Stimulated activated CD8-positive, alpha-beta memory T cell treated with anti-CD3 and anti-CD28 coated beads, Interleukin-12 subunit alpha, Interleukin-12 subunit beta, amount 100 ng/mL, for 1 hour (primary cell): ENCODE data around the gene SNED1.

Source experiments
- DNase-seq: peaks from one replicate; pipeline ENCODE4 v3.0.0-alpha.2; 2020; ENCODE audit warnings: low read depth

The SNED1 gene

DNA sequence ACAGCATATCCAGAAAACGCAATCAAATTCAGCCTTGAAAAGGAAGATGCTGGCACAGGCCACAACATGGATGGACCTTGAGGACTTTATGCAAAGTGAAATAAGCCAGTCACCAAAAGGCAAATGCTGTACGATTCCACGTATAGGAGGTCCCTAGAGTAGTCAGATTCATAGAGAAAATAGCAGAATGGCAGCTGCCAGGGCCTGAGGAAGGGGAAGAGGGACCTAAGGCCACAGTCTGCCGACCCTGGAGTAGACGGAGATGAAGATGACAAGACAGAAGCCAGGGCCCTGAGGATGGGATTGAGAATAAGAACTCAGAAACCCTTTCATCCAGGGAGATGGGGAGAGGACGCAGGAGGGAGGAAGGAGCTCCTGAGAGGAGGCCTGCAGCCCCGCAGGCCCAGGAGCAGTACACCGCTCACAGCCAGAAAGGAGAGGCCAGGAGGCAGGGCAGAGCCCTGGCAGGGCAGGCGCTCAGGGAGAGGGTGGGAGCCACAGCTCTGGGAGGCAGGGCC, 111.7 kb downstream of the SNED1 start:
- no peak for DNase-seq

DNA sequence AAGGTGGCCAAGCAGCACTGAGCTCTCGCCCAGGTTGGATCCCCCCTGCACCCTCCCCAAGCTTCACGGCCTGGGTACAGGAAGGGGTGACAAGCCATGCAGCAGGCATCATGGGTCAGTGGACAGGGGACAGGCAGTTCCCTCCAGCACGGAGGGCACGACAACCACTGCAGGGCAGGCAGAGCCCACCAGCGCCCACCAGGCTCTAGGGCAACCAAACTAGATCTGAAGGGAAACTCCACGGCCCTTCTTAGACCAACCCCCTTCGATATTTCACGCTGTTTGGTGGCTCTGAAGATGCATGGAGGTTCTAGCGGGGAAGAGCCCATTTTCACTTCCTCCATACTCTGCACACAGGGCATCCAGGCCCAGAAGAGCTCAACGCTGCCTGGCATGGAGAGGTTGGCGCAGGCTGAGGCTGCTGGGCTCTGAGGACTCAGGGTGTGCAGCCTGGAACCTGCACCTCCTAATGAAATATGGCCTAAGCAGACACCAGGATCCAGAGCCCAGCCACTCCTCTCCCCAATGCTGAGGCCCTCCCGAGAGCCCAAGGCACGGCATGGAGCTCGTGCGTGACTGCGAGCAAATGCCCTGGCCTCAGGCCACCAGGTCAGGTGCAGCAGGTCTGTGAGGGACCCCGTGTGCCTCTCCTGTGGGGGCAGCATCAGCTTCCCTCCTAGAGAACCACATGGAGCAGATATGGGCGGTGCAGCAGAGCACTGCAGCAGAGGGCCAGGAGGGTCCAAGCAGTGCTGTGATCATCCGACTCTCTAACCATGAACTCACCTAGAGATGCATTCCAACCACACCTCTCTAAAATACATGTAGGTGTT, 112.4 kb downstream of the SNED1 start:
- no peak for DNase-seq

DNA sequence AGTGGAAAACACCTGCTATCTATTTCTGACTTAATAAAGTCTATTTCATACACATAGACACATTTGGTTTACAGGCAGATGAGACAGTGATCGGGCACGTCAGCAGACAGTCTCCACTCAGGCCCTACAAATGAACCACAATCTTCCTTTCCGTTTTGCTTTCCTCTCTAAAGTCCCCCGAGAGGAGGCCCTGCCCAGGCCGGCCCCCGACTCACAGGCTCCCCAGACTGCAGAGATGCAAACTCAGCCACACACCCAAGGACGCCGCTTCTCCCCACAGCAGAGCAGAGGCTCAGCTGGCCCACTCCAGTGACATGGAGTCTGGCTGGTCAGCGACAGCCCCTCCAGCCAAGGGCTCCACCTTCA, 113.0 kb downstream of the SNED1 start:
- no peak for DNase-seq

- no peak for DNase-seq
Observed at GRCh38 chr2:241112046-241112445, 113.6 kb downstream of the SNED1 start.

DNA sequence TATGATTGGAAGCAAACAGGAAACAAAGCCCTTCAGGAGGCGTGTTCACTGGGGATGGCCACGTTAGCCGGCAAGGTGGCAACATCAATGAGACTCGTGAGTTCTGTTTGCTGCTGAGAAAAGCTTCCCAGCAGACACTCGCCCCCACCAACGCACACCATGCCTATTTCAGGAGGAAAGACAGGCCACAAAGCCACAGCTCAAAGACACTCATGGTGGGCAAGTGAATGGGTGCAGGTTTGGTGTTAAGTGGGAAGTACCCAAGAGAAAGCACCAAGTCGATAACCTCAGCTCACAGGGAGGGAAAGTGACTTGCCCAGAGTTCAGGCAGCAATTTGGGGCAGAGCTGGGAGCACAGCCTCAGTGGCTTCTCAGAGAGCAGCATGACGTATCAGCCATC, 114.2 kb downstream of the SNED1 start:
- no peak for DNase-seq

DNA sequence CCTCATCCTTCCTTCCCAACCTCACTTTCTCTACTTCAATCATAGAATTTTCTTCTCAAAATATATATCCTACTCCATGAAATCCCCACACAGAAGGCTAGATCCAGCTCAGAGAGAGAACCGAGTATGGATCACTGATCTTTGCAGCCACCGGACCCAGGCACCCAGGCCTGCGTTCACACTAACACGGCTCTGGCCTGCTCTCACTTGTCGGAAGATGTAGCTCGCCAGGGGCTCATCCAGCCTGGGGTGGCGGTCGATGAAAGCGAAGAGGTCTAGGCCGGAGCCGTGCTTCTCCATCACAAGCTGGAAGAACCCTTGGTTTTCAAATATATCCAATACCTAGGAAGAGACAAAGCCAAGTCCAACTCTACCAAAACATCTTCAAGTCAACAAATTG, 116.4 kb downstream of the SNED1 start:
- DNase-seq: no peak

DNA sequence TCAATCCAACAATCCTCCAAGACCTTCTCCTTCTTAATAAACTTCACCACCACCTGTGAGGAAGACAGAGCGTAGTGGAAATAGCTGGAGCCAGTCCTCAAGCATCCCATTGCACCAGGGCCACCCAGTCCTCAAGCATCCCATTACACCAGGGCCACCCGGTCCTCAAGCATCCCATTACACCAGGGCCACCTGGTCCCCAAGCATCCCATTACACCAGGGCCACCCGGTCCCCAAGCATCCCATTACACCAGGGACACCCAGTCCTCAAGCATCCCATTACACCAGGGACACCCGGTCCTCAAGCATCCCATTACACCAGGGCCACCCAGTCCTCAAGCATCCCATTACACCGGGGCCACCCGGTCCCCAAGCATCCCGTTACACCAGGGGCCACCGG, 116.9 kb downstream of the SNED1 start:
- no peak for DNase-seq

DNA sequence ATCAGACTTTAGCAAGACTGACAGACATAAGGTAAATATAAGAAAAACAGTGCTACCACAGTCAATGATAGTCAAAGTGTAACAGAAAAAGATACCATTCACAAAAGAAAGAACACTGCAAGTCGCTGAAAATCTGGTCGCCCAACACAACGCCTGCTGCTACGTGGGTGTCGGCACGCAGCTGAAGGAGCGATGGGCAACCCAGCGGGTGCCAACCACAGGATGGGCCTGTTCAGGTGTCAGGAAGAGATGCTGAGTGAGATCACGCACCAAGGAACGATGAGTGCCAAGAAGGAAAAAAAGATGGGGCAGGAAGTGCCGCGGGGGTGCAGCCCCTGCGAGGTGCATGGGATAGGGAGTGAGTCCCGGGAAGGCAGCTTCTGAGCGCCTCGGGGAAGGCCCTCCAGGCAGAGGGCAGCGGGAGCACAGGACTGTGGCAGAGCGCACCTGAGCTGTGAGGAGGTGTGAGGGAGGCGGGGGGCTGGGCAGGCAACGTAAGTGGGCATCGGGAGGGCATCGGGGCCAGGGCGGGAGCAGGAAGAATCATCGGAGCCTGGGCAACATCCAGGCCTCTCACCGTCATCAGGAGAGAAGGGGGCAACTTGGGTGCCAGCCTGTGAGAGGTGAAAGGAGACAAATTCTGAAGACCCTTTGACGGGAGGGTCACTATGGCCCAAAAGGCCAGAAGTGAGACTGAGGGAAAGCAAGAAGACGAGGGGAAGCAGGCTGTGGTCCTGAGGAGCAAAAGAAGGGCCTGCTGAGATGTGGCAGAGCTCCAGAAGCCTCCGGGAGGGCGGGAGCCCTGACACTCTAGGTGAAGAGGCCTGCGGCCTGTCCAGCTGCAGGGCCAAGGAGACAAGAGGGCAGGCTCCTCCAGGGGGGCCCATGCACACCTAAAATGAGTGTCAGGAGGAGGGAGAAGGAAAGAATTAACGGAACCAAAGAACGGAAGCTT, 118.5 kb downstream of the SNED1 start:
- DNase-seq: no peak

DNA sequence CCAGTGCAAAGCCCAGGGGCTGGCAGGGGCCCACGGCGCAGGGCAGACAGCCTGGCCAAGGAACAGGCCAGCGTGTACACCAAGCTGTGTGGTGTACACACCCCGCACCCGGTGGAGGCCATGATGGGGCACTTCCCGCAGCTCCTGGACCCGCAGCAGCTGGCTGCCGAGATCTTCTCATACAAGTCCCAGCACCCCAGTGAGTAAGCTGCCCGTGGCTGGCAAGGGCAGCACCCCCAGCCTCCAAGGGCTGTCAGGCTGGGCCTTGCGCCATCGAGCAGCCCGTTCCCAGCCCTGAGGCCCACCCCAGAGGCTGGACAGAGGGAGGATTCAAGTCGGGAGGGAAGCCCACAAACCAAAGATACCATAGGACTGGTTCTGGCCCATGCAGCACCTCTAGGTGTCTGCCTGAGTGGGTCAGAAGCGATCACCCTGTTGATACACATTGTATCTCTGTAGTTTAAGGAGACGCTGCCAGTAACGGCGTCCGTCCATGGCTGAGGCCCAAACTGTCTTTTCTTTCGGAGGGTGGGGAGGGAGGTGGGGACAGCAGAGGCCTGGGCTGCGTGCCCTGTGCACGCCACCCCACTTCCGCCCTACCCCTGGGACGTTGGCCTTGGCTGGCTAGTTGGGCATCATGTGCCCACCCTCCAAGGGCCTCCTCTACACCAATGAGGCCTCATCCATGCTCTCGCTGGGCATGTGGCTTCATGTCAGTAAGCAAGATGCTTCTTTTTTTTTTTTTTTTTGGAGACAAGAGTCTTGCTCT, 120.5 kb downstream of the SNED1 start:
- no peak for DNase-seq

DNA sequence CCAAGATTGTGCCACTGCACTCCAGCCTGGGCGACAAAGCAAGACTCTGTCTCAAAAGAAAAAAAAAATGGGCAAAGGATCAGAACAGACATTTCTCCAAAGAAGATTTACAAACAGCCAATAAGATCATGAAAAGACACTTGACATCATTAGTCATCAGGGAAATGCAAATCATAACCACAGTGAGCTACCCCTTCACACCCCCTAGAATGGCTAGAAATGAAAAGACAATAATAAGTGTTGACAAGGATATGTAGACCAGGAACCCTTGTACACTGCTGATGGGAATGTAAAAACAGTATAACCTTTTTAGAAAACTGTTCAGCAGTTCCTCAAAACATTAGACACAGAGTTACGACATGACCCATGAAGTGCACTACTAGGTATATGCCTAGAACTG, 122.0 kb downstream of the SNED1 start:
- DNase-seq: no peak

DNA sequence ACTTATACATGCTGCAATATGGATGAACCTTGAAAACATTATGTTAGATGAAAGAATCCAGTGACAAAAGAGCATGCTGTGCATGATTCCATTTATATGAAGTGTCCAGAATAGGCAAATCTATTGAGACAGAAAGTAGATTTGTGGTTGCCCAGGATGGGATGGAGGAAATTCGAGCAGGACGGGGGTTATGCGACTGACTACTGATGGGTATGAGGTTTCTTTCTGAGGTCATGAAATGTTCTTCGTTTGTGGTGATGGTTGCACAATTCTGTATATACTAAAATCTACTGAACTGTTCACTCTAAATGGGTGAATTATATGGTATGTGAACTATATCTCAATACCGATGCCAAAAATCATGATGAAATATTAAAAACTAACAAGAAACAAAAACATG, 122.6 kb downstream of the SNED1 start:
- DNase-seq: no peak

DNA sequence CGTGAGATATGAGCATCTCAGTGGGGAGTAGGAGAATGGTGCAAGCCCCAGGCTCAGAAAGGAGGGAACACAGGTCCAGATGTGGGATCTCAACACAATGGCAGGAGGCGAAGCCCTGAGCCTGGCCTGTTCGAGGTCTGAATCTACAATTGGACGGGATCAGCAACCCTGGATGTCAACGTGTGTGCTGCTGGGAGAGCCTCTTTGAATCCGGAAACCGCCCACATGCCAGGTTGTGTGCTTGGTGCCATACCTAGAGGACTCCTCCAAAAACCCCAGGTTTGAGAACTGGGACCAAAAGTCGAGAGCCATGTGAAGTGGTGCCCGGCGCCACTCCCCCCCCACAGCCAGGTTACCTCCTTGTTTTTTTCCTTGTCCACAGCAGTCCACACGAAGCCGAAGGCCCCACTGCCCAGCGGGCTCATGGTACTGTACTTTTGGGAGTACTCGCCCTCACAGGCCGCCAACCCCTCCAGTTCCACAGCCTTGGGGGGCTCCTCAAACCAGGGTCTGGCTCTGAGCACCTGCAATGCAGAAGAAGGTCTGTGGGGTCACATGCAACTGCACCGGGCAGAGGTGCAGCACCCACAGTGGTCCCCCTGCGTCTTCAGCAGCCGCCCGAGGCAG, 124.1 kb downstream of the SNED1 start:
- no peak for DNase-seq

DNA sequence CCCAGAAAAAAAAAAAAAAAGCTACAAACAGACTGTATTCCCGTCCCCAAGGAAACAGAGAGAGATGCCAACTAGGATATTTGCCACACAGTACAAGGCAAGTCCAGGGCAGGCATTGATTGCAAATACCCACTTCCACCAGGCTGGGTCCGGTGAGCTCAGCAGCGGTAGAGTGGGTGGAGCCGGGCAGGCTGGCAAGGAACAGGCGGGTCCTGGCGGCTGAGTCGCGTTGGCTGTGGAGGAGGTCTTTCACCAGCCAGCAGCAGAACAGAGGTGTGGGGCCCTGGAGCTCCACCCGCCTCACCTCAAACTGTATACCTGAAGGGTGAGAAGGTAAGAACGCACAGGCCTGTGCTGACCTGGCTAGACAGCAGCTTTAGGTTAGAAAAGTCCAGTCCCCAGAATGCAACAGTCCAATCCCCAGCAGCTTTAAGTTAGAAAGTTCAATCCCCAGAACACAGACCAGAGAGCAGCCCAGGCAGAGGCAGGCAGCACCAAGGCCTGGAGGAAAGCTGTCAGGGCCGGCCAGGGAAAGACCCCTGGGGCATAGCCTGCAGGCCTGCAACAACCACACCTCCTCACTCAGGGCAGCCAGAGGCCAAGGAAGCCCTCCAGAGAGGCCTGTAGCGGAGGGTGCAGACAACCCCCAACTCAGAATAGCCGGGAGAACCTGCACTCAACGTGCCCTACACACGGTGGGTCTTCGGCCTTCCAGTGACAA, 125.6 kb downstream of the SNED1 start:
- no peak for DNase-seq

GRCh38 chr2:241125626-241126025, 127.2 kb downstream of the SNED1 start:
- DNase-seq: no peak

DNA sequence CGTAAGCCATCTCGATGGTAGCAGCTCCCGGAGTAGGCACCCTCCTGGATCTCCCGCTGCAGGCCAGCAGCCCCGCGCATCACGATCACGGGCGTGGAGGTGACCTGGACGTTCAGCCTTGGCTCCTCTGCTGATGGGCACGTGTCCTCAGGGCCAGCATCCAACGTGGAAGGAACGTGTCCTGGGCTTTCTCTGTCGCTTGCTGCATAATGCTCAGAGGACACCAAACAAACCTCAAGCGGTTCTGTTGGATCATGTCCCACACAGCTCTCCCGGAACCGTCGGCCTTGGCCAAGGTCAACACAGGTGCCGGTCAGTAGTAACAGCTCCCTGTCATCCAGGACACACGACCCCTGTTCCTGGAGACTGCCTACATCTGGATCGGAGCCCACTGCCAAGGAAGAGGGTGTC, 127.8 kb downstream of the SNED1 start:
- no peak for DNase-seq

DNA sequence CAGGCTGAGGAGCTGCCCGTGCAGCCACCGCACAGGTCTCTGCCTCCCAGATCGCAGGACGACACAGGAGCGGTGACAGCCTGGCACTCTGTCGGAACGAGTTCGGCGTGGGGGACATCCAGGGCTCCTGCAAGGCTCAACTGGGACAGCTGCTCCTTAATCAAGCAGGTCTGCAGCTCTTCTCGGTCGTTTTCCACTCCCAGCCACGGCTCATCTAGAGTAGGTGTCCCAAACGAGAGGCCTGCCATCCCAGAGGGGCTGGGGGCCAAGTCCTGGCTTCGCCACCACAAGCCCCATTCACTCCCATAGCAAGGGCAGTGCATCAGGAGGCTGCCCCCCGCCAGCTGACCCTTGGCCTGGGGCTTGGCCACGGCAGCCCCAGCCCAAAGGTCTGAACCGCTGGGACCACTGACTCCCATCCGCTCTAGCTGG, 128.4 kb downstream of the SNED1 start:
- DNase-seq: no peak

DNA sequence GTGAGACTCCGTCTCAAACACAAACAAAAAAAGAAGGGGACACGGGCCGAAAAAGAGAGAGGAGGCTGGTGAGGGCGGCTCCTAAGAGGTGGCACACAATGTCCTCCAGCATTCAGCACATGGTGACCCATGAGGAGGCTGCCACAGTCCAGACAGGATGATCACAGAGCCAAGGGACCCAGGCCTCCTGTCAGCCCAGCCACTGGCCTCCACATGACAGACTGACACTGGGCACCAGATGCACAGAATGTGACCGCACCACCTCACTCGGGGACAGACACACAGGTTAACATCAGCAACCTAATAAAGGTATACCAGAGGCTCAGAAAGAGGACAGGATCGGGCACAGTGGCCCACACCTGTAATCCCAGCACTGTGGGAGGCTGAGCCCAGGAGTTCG, 129.8 kb downstream of the SNED1 start:
- DNase-seq: no peak

- no peak for DNase-seq
Observed at GRCh38 chr2:241129086-241129871, 130.9 kb downstream of the SNED1 start.

DNA sequence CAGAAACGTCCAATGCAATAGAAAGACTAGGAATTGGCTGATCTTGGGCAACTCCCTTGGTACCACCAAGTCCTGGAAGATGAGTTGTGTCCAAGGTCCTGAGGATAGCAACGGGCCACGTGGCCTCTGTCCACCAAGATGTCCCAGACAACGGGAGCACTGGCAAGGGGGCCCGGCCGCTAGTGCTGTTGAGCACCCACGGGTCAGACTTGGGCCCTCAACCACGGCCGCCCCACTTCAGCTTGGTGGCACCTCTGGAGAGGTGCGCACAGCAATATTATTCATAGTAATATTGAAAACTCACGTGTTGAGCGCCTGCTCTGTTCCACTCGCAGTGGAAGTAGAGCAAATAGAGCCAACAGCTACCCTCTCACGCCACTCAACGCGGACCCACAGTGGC, 131.9 kb downstream of the SNED1 start:
- no peak for DNase-seq

GRCh38 chr2:241131531-241131930, 133.1 kb downstream of the SNED1 start:
- DNase-seq: no peak
